HG03175 (cell line): ENCODE measurements around the gene GLIS2.

Experiments
- ATAC-seq: cut with Tn5 transposase; IDR thresholded peaks from one replicate; pipeline ENCODE4 v1.9.1; 2021; ENCODE audit warnings: mild to moderate bottlenecking, moderate library complexity; ENCODE audit not compliant: unreplicated experiment

GLIS2 gene

GRCh38 chr16:4319454-4320421 is 3.9 kb downstream of the GLIS2 start:
- ATAC-seq, result no peak

DNA sequence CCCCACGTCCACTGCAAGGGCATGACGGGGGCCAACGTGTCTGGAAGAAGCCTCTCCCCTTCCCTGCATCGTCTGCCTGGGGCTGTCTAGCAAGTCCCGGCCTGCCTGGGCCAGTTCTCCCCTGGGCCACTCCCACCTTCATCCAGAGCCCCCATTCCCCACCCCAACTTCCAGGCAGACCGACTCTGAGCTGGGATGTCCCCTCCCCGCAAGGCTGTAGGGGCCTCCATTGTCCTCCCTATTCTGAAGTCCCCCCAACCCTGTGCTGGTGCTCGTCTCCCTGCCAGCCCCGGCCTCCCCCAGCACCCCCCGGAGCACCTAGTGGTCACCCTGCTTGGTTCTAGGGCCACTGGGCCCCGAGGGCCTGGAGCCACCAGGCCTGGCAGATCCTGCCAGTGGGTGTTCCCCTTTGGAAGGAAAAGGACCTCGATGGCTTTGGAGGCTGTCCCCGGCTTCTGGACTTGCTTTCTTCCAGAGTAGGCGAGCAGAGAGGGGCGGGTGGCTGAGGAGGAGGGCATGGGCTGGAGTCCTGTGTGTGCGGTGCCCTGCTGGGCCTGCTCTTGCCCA is 4.8 kb downstream of the GLIS2 start:
- no peak for ATAC-seq

GRCh38 chr16:4321286-4322120 is 5.6 kb downstream of the GLIS2 start:
- ATAC-seq, result no peak

- ATAC-seq, result no peak
Observed at GRCh38 chr16:4322121-4323052, 6.5 kb downstream of the GLIS2 start.

DNA sequence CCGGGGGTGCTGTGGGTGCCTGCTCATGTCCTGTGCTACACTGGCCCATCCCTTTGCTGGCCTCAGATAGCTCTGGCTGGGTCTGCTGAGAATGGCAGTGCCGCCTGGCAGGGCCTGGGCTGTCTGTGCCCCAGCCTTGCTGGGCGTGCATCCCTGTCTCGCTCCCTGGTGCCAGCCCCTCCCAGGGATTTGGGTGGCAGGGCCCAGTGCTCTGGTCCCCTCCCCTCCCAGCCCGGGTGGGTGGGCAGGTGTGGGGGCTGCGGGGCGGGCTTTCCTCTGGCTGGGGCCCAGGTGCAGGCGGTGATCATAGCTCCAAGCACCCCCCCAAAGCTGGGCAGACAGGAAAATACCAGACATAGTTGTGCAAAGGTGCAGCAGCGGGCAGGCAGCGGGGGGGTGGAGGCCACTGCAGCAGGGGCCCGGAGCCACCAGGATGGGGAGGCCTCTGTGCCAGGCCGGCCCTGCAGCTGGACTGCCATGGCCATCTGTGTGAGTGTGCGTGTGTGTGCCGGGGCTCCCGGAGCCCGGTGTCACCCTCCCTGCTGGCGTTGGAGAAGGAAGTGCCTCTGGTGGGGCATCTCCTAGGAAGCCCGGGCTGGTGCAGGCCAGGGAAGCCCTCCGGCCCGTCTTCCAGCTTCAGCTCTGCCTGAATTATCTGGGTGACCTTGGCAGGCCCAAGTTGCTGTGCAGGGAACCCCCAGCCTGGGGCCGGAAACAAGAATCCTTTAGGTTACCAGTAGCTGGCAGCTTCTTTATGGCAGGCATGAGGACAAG is 7.4 kb downstream of the GLIS2 start:
- no peak for ATAC-seq

GRCh38 chr16:4323845-4324488 is 8.1 kb downstream of the GLIS2 start:
- no peak for ATAC-seq

- ATAC-seq, result no peak
Observed at GRCh38 chr16:4324492-4325252, 8.8 kb downstream of the GLIS2 start.

DNA sequence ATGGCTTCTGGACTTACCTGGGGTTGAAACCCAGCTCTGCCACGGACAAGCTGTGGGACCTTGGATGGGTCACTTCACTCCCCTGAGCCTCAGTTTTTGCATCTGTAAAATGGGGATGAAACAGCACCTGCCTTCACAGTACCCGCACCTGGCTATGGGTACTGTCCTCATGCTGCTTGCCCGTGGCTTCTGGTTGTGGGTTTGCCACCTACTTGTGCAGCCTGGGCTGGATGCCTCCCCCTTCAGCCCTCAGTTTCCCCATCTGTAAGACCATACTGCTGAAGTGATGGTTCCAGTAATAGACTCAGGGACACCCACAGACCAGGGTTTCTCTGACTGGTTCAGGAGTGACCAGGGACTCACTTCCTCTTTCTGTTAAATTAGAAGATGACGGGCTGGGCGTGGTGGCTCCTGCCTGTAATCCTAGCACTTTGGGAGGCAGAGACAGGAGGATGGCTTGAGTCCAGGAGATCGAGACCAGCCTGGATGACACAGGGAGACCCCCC is 9.4 kb downstream of the GLIS2 start:
- no peak for ATAC-seq

- no peak for ATAC-seq
Observed at GRCh38 chr16:4327386-4328045, 11.6 kb downstream of the GLIS2 start.

DNA sequence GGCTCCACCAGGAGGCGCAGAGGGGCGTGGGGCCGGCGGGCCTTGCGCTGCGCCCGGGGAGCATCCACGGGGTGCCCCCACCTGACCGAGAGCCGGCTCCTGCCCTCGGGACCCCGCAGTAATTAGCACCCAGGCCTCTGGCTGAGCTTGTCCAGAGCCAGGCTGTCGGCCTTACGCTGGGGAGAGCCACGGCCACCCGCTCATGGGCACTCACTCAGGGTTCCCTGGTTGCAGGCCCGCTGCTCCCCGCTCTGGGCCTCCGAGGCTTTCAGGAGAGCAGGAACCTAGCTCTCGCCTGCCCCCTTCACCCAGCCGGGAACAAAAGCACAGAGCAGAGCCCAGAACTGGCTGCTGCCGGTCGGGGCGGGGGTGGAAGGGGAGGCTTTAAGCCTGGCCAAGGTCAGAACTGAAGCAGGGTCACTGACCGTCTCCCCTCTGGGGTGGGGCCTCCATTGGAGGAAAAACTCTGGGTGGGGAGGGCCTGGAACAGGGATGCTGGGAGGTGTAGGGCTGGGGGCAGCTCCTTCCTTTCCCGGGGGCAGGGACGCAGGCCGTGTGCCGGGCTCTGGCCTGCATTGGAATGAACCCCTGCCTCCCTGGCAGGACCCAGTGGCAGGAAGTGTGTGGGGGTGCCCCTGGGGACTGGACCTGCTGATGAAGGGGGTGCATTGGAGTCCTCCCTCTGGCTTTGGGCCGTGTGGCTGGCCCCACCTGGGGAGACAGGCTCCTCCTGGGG is 12.3 kb downstream of the GLIS2 start:
- no peak for ATAC-seq

DNA sequence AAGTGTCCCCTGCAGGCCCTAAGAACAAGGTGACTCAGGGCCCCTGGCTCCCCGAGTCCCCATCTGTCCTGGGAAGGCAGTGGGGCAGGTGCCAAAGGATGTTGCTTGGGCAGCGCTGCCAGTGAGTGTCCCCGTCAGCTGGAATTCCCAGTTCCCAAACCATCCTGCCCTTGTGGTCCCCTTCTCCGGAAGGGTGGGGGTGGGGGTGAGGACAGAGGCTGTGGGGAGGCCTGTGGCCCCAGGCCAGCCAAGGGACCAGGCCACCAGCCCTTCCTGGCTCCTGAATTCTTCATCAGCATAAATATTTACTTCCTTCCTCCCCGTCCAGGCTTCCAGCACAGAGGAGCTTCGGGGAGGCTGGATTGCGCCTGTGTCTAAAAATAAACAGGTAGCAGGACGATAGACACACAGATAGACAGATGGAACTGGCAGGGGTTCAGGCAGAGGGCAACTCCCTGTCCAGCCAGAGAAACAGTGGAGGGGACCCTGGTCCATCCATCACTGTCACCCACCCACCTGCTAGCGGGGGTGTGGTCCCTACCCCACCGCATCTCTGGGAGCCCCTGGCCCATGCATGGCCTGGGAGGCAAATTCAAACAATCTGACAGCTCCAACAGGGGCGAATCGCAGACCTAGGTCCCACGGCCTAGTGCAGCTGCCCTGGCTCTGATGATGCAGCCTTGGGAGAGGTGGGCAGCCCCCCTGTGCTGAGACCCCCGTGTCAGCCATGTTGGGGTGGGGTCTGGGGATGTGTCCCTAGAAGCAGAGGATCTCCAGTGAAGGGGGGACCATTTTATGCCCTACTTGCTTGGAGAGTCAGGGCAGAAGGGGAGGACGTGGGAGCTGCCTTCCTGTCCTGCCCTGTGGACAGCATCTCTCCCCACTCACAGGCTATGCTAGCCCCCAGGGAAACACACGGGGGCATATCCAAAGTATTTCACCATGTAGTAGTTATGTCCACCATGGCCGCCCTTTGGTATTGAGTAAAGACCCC is 13.2 kb downstream of the GLIS2 start:
- no peak for ATAC-seq

DNA sequence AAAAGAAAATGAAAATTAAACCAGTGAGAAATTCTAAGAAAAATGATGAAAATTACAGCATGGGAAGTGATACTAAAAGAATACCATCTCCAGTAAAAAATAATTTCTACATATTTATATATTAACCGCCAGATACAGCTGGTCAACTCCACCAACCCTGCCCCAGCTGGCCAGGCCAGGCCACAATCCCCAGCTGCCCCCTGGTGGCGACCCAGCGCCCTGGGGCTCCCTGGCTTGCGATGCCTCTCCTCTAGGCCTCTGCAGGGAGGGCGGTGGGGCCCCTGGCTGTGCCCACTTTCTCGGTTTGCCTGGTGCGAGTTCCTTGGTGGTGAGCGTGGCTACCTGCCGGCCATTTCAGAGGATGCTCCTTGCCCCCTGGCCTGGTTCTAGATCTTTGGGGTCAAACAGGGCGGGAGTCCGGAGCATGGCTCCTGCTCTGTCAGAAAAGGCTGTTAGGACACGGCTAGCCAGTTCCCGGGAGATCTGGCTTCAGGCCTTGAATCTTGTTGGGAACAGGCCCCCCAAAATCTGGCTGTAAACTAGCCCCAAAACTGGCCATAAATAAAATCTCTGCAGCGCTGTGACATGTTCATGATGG is 14.5 kb downstream of the GLIS2 start:
- ATAC-seq, result peak; percentile 64

- ATAC-seq, result no peak
Observed at GRCh38 chr16:4332083-4332482, 16.2 kb downstream of the GLIS2 start.

GRCh38 chr16:4332623-4333307 is 16.9 kb downstream of the GLIS2 start:
- no peak for ATAC-seq

- no peak for ATAC-seq
Observed at GRCh38 chr16:4333308-4333638, 17.4 kb downstream of the GLIS2 start.
